ENCODE results near the gene PUSL1.
A peak's percentile ranks its signal among the peaks of the same experiment; 100 is the strongest.

PUSL1 gene

DNA sequence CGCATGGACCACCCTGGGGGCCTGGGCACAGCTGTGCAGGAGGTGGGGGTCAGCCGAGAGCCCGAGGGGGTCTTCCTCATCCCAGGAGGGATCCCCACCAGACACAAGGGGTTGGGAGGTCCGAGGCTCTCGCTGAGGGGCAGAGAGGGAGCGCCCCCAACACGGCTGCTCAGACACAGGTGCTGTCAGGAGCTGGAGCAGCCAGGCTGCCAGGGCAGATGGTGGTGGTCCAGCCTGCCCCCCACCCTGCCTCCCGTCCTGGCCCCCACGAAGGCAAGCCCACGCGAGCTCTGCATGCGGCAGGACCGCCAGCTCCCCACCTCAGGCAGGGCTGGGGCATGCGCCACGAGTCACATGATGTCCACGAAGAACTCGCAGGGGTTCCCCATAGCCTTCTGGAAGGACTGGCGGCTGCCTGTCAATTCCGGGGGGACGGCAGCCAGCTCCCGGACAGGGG lies 27.4 kb downstream of the PUSL1 start:
- no peak for DNase-seq

DNA sequence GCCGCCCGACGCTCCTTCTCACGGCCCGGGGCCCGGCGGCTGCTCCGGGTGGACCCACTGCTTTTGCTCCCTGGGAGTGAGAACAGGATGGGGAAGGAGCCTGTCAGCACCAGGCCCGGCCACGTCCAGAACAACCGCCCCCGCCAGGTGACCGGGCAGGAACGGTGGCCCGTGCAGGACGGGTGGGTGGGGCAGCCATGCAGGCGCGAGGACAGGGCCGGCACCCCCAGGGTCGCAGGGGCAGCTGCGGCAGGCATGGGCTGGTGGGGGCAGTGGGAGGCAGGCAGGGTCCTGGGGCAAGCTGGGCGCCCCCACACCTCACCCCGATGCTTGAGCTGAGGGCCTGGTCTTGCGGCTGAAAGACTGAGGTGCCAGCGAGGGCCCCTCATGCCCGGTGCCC lies 28.0 kb downstream of the PUSL1 start:
- DNase-seq, result no peak

DNA sequence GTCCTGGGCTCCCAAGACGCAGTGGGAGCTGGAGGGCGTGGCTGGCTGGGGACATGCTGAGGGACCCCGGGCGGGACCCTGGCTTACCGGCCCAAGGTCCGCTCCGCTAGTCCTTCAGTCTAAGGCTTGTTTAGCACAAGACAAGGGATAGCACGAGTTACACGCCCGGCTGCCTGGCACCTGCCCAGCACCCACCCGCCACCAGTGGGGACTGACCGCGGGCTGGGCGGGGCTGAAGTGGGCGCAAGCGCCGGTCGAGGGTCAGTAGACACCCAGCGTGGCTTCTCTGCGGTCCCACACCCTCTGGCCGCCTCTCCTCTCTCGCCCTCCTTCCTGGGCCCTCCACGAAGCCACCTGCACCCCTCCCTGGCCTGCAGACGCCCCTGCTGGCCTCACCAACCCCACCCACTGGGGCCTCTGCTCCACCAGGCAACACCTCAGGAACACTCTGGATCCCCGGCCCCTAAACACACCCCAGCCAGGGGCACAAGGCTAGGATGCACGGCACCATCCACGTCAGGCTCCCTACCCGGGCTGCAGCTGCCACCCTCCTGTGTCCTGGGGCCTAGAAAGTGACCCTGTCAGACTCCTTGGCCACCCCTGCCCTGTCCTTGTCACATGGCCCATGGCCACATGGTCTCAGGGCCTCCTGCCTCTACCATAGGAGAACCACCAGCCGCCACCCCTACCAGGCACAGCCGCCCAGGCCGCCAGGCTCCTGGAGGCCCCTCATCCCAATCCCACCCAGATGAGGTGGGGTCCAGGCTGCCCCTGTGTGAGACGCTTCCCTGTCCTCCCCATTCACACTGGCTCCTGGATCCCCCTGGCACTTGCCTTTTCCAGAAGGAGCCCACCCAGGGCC lies 28.8 kb downstream of the PUSL1 start:
- DNase-seq, result no peak

DNA sequence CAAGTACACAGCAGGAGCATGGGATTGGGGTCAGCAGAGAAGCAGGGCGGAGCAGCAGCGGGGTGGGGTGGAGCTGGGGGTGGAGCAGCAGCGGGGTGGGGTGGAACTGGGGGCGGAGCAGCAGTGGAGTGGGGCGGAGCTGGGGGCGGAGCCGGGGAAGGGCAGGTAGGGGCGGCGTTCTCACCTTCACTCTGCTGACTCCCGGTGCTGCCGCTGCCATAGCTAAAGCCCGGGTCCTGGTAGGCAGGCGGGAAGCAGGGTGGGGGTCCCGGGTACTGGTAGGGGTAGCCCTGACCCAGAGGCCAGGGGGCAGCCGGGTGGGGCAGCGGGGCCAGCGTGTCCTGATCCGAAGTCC lies 29.4 kb downstream of the PUSL1 start:
- DNase-seq, result no peak

DNA sequence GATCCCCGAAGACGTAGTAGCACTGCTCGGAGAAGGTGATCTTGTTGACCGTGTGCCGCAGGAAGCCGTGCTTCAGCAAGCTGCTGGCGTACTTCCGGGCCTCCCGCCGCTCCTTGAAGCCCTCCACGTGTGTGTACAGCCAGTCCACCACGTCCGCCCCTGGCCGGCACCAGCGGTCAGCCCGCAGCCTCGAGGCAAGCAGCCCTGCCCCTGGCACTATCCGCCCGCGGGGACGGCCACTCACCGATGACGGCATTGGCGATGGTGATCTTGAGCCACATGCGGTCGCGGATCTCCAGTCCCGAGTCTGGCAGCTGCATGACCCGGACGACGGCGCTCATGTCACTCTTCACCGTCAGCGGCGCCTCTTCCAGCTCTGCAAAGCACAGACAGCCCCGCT lies 29.9 kb downstream of the PUSL1 start:
- no peak for DNase-seq

DNA sequence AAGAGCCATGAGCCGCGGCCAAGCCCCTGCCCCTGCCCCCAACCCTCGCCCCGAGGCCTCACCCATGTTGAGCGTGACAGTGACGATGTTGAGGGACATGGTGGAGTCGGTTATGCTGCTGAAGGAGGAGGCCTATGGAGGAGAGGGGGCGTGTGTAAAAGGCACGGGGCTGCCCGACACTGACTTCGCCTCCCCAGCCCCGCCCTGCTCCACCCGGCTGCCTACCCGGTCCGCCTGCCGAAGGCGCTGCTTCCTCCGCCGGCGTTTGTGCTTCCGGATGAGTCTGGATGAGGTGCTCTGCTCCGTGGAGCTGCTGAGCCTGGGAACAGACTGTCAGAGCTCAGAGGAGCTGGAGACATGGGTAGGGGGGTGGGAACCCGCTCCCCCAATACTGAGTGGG lies 31.8 kb downstream of the PUSL1 start:
- peak in 1 of 58 donors; percentile 26 for DNase-seq

DNA sequence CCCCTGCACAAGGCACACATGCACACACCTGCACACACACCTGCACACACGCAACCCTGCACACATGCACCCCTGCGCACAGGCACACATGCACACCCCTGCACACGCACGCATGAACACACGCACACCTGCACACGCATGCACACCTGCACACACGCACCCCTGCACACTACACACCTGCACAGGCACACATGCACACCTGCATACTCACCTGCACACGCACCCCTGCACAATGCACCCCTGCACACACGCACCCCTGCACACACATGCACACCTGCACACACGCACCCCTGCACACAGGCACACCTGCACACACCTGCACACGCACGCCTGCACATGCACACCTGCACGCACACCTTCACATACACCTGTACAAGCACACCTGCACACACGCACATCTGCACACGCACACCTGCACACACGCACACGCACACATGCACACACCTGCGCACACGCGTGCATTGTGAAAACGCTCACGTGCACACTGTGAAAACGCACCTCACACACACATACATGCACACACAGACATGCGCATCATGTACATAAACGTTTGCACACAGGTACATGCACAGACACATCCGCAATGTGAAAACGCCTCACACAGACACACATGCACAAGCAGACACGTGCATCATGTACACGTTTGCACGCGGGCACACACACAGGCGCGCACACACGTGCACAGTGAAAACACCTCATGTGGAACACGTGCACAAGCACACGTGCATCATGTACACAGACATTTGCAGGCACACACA lies 32.6 kb downstream of the PUSL1 start:
- no peak for DNase-seq

DNA sequence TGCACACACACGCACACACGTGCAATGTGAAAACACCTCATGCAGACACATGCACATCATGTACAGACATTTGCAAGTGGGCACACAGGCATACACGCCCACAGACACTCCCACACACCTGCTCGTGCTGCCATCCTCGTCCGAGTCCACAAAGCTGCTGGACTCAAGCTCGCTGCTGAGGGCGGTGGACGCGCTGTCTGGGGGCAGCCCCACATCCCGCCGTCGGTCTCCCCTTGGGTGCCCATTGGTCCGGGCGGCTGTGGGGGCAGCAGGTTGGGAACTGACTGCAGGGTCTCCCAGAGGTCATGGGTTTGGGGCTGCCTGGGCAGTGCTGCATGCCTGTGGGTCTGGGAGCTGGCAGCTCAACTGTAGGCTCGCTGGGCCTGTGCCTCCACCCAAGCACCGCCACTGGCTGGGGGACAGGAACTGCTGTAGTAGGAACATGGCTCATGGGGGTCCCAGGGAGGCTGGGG lies 33.2 kb downstream of the PUSL1 start:
- no peak for DNase-seq

DNA sequence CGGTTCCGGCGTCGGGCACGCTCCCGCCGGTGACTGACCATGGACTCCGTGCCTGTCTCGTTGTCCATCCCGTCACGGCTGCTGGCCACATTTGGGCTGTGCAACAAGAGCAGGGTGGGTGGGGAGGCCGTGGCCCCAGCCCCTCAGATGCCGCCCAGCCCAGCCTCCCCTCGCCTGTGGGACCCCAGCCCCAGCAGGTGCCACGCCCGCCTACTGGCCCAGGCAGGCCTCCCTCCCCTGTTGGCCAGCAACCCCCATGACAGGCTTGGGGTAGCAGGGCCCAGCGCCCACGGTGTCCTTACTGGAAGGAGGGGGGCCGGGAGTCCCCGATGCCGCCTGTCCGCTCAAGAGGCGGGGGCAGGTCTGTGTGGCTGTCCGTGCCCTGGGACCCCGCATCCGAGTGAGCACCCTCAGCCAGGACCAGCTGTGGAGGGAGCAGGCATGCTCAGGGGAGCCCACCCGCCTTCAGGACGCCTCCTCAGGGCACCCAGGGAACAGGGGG lies 33.7 kb downstream of the PUSL1 start:
- no peak for DNase-seq

DNA sequence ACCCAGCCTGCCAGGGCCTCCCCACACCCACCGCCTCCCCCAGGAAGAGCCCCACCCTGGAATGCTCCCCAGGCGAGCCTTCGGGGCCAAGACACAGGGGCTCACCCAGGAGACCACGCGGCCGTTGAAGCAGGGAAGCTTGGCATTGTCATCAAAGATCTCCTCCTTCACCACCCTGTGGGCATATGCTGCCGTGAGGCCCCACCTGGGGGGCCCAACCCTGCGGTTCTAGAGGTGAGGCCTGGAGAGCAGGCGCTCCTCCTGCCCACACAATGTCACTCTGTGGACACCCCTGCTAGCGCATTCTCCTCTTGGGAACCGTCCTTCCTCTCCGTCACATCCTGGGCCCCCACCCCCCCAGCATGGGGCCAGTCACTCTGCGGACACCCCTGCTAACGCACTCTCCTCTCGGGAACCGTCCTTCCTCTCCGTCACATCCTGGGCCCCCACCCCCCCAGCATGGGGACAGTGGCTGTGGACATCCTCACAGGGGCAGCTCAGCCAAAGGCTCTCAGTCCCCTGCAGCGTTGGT lies 34.3 kb downstream of the PUSL1 start:
- no peak for DNase-seq

DNA sequence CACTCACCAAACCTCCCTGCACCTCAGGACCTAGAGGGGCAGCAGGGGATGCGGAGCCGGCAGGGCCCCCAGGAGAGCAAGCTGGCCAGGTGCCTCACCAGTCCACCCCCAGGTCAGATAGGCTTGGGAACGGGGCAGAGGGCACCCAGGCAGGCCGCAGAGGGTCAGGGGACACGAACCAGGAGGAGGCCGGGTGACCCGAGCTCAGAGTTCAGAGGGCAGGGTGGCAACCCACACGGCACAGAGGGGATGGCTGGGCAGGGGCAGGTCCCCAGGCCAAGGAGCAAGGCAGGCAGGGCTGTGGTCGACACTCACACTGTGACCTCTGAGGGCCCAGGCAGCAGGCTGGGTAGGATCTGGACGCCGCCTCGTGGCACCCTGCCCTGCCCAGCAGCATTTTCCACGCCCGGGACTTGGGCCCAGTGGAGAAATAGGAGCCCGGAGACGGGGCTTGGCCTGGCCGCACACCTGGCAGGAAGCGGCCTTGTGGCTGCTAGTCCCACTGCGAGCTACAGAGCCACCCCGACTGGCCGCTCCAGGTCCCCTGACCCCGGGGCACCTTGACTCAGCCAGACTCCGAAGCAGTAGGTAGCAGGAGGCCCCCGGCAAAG lies 35.5 kb downstream of the PUSL1 start:
- DNase-seq, result no peak

DNA sequence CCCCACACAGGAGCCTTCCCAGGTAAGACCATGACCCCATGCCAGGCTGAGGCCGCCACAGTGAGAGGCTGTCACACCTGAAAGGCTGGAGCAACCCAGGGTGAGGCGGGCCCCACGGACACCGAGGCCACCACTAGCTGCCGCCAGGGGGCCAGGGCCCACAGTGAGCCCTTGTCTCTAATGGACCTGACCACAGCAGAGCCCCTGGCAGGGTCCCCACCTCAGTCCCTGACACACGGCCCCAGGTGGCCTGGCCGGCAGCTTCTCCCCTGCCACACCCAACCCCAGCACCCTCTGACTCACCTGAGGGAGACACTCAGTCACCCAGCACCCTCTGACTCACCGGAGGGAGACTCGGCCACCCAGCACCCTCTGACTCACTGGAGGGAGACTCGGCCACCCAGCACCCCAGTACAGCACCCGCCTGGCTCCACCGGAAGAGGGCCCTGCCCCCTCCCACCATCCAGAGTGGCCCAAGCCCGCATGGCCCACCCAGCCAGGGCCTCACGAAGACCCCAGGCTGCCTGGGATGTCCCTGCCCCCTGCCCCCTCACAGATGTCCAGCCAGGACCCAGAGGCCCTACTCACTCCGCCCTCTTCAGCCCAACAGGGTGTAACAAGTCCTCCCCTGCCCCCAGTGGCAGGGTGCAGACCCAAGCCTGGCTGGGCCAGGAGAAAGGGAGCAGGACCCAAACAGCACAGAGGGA lies 36.4 kb downstream of the PUSL1 start:
- DNase-seq, result no peak

DNA sequence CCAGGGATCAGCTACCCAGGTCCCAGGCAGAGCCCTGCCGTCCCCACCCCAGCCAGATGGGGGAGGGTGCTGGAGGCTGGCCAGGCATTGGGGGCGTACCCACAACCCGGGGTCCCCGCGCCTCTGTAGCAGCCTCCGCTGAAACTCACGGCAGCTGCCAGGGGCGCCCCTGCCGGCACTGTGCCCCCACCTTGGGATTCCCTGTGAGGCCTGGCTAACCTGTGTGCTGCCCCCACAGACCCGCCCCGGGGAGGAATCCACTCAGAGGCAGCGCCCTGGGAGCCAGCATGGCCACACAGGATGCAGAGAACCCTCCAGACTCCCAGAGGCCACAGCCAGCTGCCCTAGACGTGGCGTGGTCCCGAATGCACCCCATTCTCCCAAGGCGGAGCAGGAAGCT lies 37.0 kb downstream of the PUSL1 start:
- DNase-seq, result no peak

DNA sequence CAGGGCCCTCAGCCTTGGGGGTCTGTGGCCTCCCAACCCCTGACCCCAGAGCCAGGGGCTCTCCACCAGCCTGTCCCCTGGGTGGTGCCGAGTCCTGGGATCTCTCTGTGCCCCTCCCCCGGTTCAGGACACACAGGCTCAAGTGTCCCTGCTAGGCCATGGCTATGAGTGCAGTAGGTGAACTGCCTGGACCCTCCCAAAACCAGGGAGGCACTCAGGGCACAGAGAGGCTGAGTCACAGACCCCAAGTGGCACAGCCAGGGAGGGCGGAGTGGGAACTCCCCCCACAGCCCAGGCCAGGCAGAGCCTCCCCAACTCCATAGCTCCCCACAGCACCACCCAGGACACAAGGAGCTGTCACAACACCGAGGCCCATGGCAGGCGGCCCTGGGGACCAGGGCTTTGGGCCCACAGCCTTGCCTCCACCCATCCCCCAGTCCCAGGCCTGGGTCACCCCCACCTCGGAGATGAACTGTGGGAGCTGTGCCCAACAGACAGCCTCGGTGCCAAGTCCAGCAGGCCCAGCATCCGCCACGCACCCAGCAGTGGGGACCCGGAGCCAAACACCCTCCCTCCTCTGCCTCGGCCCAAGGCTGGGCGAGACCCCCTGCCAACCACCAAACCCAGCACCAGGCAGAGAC lies 37.6 kb downstream of the PUSL1 start:
- DNase-seq, result peak in 4 of 58 donors; percentile 22 to 30 (median 26)

DNA sequence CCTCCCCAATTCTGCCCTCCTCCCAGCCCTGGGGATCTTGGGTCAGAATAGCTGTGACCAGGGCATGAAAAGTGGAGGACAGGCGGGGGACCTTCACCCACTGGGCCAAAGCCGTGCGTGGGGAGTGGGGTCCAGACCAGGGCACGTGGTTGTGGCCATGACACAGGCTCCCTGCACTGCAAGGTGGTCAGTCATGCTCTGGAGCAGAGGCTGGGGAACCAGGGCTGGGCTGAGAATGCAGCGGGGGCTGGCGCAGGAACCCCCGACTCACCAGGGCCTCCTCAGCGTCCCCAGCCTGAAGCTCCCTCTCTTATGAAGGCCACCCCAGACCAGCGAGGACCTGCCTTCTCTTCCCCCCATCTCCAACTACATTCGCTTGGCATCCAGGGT lies 38.1 kb downstream of the PUSL1 start:
- no peak for DNase-seq

DNA sequence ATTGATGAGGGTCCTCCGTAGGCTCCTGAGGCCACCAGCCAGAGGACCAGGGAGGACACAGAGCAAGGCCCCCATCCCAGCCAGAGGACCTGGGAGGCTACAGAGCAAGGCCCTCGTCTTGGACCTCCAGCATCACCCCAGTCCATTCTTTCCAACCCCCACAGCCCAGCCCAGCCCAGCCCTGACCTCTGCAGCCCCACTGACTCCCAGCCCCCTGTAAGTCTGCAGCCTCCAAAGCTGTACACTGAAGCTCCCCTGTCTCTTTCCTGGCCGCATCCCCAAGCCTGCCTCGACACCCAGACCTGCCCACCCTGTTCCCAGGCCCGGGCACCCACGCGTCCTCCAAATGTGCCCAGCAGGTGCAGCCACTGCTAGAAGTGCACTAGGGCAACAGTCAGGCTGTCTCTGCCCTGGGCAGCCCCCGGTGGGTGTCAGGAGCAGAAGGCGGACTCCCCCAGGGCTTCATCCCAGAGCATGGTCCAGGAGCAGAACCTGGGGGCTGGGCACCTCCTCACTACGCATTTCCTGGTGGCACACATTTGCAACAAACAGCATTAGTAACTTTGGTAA lies 38.7 kb downstream of the PUSL1 start:
- no peak for DNase-seq

DNA sequence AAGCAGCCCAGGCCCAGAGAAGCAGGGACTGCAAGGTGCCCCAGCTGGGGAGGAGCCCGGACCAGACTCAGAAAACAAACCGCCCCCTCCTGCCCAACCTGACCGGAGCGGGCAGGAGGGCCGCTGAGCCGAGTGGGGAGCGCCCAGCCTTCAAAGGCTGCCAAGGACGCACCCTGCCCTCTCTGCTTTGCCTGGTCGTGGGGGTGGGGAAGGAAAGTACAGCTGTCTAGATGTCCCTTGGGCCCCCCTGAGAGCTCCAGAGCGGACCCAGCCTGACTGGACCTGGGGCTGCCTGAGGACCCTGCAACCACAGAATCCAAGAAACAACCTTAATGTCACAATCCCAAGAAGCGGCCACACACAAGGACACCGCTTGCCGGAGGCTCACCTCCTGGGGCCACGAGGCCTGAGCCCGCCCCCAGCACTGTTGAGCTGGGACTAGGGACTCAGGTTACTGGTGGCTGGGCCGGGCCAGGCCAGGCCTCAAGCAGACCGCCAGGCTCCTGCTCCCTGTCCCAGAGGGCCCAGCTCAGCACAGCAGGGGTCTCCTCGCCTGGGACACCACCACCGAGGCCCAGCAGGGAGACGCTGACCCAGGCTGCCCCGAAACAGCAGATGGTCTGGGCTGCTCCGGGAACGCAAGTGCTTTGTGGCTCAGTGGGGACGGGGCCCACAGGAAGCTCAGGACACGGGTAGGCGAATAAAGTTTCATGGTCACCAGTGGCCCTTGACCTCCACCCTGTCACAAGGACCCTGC lies 39.4 kb downstream of the PUSL1 start:
- no peak for DNase-seq

DNA sequence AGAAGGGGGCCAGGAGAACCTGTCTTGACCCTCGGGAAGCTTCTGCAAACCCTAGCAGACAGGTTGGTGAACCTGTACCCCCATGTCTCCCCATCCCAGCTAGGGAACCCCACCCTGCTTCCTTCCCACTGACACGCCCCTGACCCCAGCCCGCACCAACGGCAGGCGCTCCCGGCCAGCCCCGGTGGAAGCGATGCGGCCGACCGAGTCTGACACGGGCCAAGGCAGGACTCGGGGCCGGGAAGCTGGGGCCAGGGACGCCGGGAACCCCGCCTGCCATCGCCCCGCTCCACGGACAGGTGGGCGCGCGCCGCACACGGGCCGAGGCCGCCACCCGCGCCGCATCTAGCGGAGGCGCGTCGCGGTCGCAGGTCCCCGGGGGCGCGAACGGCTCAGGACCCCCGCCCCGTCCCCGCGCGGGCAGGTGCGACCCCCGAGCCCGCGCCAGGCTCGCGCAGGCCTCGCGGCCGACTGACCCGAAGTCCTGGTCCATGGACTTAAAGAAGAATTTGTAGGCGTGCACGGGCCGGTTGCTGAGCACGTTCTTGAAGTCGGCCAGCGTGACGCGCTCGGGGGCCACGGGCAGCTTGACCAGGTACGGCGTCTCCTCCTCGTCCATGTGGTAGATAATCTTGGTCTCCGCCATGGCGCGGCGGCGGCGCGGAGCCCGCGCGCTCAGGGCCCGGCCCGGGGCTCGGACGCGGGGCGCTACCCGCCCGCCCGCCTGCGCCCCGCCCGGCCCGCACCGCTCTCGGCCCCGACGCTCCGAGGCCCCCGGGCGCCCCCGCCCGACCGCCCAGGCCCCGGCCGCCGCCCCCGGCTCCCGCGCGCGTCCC lies 40.2 kb downstream of the PUSL1 start:
- peak in 1 of 58 donors; percentile 17 for DNase-seq

All from anterior cingulate cortex (tissue), 58 donors.